ENCODE results near the gene FAM170B. TPM values are rescaled to one million over a fixed set of nuclear protein-coding genes. Genes with fewer than 3 reads are reported as not detected.

Gene FAM170B
- total RNA-seq, 1 experiment from 2014 or later: not detected

- intact Hi-C loops (cut with micrococcal nuclease; ENCODE audit: unreplicated experiment): no loop called here
- ChIA-PET POLR2A (interaction anchor here (0.6 kb wide), 1 partner anchor 13 kb away, joined by 3 read pairs; no protein-coding TSS in a partner anchor), CTCF (no interaction called here)
- H3K36me3 ChIP-seq (ENCODE audit: control insufficient read depth, insufficient read depth, low read length): no peaks in the 10 kb centered on the region
- DNase-seq (ENCODE audit: low read depth, low spot score) (no peak), ATAC-seq (no peak)
- no TSS peak for BruUV-seq (replicated peaks)
- H3K9me3 ChIP-seq (ENCODE audit: control insufficient read depth, insufficient read depth, low read depth, low read length): no peaks in the 10 kb centered on the region
- in situ Hi-C loops (cut with HindIII; ENCODE audit: low pct_unique_long_range_greater_than_20kb, low sequenced_read_pairs): no loop called here
- H3K27me3 ChIP-seq (ENCODE audit: control insufficient read depth, insufficient read depth, low read length): no peaks in the 10 kb centered on the region
- no peaks in the 10 kb centered on the region for H3K4me1 ChIP-seq (ENCODE audit: control insufficient read depth, insufficient read depth, low read length)
- TF ChIP-seq POLR2AphosphoS5 (IDR thresholded peaks at IDR 0.05; ENCODE audit: low read depth, low read length) (no peak), TCF7L2 (IDR thresholded peaks at IDR 0.05; ENCODE audit: low read depth, low read length) (no peak), SIN3A (IDR thresholded peaks at IDR 0.05; ENCODE audit: borderline replicate concordance, insufficient read depth, low read depth, low read length) (no peak), CTCF (IDR thresholded peaks at IDR 0.05) (no peak)
- TF ChIP-seq, protein P1, sequence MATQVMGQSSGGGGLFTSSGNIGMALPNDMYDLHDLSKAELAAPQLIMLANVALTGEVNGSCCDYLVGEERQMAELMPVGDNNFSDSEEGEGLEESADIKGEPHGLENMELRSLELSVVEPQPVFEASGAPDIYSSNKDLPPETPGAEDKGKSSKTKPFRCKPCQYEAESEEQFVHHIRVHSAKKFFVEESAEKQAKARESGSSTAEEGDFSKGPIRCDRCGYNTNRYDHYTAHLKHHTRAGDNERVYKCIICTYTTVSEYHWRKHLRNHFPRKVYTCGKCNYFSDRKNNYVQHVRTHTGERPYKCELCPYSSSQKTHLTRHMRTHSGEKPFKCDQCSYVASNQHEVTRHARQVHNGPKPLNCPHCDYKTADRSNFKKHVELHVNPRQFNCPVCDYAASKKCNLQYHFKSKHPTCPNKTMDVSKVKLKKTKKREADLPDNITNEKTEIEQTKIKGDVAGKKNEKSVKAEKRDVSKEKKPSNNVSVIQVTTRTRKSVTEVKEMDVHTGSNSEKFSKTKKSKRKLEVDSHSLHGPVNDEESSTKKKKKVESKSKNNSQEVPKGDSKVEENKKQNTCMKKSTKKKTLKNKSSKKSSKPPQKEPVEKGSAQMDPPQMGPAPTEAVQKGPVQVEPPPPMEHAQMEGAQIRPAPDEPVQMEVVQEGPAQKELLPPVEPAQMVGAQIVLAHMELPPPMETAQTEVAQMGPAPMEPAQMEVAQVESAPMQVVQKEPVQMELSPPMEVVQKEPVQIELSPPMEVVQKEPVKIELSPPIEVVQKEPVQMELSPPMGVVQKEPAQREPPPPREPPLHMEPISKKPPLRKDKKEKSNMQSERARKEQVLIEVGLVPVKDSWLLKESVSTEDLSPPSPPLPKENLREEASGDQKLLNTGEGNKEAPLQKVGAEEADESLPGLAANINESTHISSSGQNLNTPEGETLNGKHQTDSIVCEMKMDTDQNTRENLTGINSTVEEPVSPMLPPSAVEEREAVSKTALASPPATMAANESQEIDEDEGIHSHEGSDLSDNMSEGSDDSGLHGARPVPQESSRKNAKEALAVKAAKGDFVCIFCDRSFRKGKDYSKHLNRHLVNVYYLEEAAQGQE (IDR thresholded peaks at IDR 0.05; ENCODE audit: insufficient read depth in 1 of 2, low read depth in 2 of 2, low read length in 1 of 2): no peak
- no peak overlapping the region for H3K4me3 ChIP-seq (ENCODE audit: low read depth in 2 of 2, low read length in 2 of 2)
- no peak overlapping the region for H3K27ac ChIP-seq (ENCODE audit: low read length)
Measured at GRCh38 chr10:49173853-49174252, 40.0 kb upstream of the FAM170B start.

DNA sequence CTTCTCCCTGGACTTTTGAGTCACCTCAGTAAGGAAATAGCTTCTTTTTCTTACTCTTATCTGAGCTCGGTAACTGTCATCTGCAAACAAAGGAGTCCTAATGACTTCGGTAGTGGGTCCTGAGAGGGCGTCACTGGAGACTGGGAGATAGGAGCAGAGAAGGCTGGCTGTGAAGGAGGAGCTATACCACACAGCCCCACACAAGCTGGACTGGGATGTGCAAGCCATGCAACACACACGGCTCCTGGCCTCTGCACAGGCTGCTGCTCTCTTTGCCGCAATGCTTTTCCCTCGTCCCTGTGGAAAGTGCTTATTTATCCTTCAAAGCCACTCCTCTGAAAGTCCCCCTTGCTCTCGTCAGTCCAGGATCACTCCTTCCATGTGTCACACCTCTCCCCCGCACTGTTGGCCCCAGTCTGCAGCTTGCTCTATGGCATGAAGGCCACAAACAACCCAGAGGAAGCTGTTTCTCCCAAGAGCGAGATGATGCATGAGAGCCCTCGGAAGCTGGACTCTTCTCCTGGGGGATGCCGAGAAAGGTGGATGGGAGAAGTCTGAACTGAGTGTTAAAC is 39.5 kb upstream of the FAM170B start:
- Histone ChIP-seq H3K27ac (ENCODE audit: low read length) (no peak overlapping the region), H3K27me3 (ENCODE audit: control insufficient read depth, insufficient read depth, low read length) (no peaks in the 10 kb centered on the region), H3K4me3 (ENCODE audit: low read depth in 2 of 2, low read length in 2 of 2) (no peak overlapping the region), H3K4me1 (ENCODE audit: control insufficient read depth, insufficient read depth, low read length) (no peaks in the 10 kb centered on the region), H3K36me3 (ENCODE audit: control insufficient read depth, insufficient read depth, low read length) (no peaks in the 10 kb centered on the region), H3K9me3 (ENCODE audit: control insufficient read depth, insufficient read depth, low read depth, low read length) (no peaks in the 10 kb centered on the region)
- ChIA-PET POLR2A (no interaction called here), CTCF (no interaction called here)
- TF ChIP-seq CTCF (IDR thresholded peaks at IDR 0.05) (no peak), POLR2AphosphoS5 (IDR thresholded peaks at IDR 0.05; ENCODE audit: low read depth, low read length) (no peak), TCF7L2 (IDR thresholded peaks at IDR 0.05; ENCODE audit: low read depth, low read length) (no peak), SIN3A (IDR thresholded peaks at IDR 0.05; ENCODE audit: borderline replicate concordance, insufficient read depth, low read depth, low read length) (no peak)
- TF ChIP-seq, protein P1 (IDR thresholded peaks at IDR 0.05; ENCODE audit: insufficient read depth in 1 of 2, low read depth in 2 of 2, low read length in 1 of 2): no peak
- DNase-seq (ENCODE audit: low read depth, low spot score) (no peak), ATAC-seq (no peak)
- no TSS peak for BruUV-seq (replicated peaks)
- in situ Hi-C loops (cut with HindIII; ENCODE audit: low pct_unique_long_range_greater_than_20kb, low sequenced_read_pairs) (no loop called here), intact Hi-C loops (cut with micrococcal nuclease; ENCODE audit: unreplicated experiment) (no loop called here)
